H9 (cell line): Measurements from ENCODE around the gene STOML3. TPM values are rescaled to one million over a fixed set of nuclear protein-coding genes. Genes with fewer than 3 reads are reported as not detected.
A peak's percentile ranks its signal among the peaks of the same experiment; 100 is the strongest.

Experiments
- DNase-seq: peaks from one replicate; pipeline ENCODE4 v3.0.0-alpha.2; 2017
- H2AFZ ChIP-seq: one replicate; pipeline ENCODE4 v1.6.1; 2013; ENCODE audit warnings: mild to moderate bottlenecking, low read length, control low read depth, moderate library complexity
- H2AK5ac ChIP-seq: 2 replicates; pipeline ENCODE4 v1.6.1; 2013; ENCODE audit warnings: low read length, control low read depth, mixed read lengths; ENCODE audit not compliant: insufficient read length
- H2BK120ac ChIP-seq: one replicate; pipeline ENCODE4 v1.6.1; 2013; ENCODE audit warnings: low read depth, mild to moderate bottlenecking, low read length, control low read depth, inconsistent platforms; ENCODE audit not compliant: poor library complexity, severe bottlenecking
- H2BK12ac ChIP-seq: 2 replicates; pipeline ENCODE4 v1.6.1; 2013; ENCODE audit warnings: low read length, control low read depth, mixed read lengths, low read depth; ENCODE audit not compliant: insufficient read length
- H2BK15ac ChIP-seq: 2 replicates; pipeline ENCODE4 v1.6.1; 2013; ENCODE audit warnings: low read depth, low read length, control low read depth
- H2BK20ac ChIP-seq: one replicate; pipeline ENCODE4 v1.6.1; 2013; ENCODE audit warnings: low read depth, mild to moderate bottlenecking, low read length, control low read depth, inconsistent platforms; ENCODE audit not compliant: poor library complexity, severe bottlenecking
- H2BK5ac ChIP-seq: 2 replicates; pipeline ENCODE4 v1.6.1; 2013; ENCODE audit warnings: low read length, control low read depth, mixed read lengths; ENCODE audit not compliant: insufficient read length
- H3K14ac ChIP-seq: 2 replicates; pipeline ENCODE4 v1.6.1; 2013; ENCODE audit warnings: low read length, control low read depth; ENCODE audit not compliant: insufficient read depth
- H3K18ac ChIP-seq: 2 replicates; pipeline ENCODE4 v1.6.1; 2013; ENCODE audit warnings: low read depth, mild to moderate bottlenecking, mixed read lengths, low read length, control low read depth; ENCODE audit not compliant: insufficient read length
- H3K23ac ChIP-seq: 2 replicates; pipeline ENCODE4 v1.6.1; 2013; ENCODE audit warnings: low read length, control low read depth, mixed read lengths, low read depth; ENCODE audit not compliant: insufficient read length
- H3K23me2 ChIP-seq: 2 replicates; pipeline ENCODE4 v1.6.1; 2013; ENCODE audit warnings: low read depth, mild to moderate bottlenecking, mixed read lengths, low read length, control low read depth; ENCODE audit not compliant: insufficient read length, poor library complexity, severe bottlenecking
- H3K27ac ChIP-seq: 2 replicates; pipeline ENCODE4 v1.5.1; 2013; ENCODE audit warnings: low read length, control low read depth, mixed read lengths, low read depth; ENCODE audit not compliant: insufficient read length
- H3K27me3 ChIP-seq: 2 replicates; pipeline ENCODE4 v1.6.1; 2013; ENCODE audit warnings: low read length, control low read depth, inconsistent platforms; ENCODE audit not compliant: insufficient read depth
- H3K4ac ChIP-seq: 2 replicates; pipeline ENCODE4 v1.6.1; 2013; ENCODE audit warnings: low read depth, mild to moderate bottlenecking, control low read depth, inconsistent platforms, low read length, moderate library complexity
- H3K4me1 ChIP-seq: 2 replicates; pipeline ENCODE4 v1.6.1; 2013; ENCODE audit warnings: low read length, control low read depth, inconsistent platforms; ENCODE audit not compliant: insufficient read depth
- H3K4me2 ChIP-seq: 2 replicates; pipeline ENCODE4 v1.6.1; 2013; ENCODE audit warnings: low read length, control low read depth, mixed read lengths; ENCODE audit not compliant: insufficient read length, insufficient read depth
- H3K56ac ChIP-seq: 2 replicates; pipeline ENCODE4 v1.6.1; 2013; ENCODE audit warnings: low read depth, mild to moderate bottlenecking, mixed read lengths, low read length, control low read depth; ENCODE audit not compliant: insufficient read length
- H3K79me1 ChIP-seq: 2 replicates; pipeline ENCODE4 v1.6.1; 2013; ENCODE audit warnings: low read depth, mild to moderate bottlenecking, moderate library complexity, low read length, control low read depth, inconsistent platforms; ENCODE audit not compliant: insufficient read depth, poor library complexity, severe bottlenecking
- H3K79me2 ChIP-seq: 2 replicates; pipeline ENCODE4 v1.6.1; 2013; ENCODE audit warnings: low read length, control low read depth, inconsistent platforms; ENCODE audit not compliant: insufficient read depth
- H3K9ac ChIP-seq: 2 replicates; pipeline ENCODE4 v1.6.1; 2013; ENCODE audit warnings: low read length, control low read depth, mixed read lengths; ENCODE audit not compliant: insufficient read length; ENCODE audit errors: extremely low read depth
- H3K9me3 ChIP-seq: one replicate; pipeline ENCODE4 v1.6.1; 2013; ENCODE audit warnings: low read depth, low read length, inconsistent platforms; ENCODE audit not compliant: control insufficient read depth
- H3T11ph ChIP-seq: one replicate; pipeline ENCODE4 v1.6.1; 2013; ENCODE audit warnings: mild to moderate bottlenecking, low read length, control low read depth, inconsistent platforms
- H4K20me1 ChIP-seq: one replicate; pipeline ENCODE4 v1.6.1; 2013; ENCODE audit not compliant: control insufficient read depth, insufficient read length, insufficient read depth
- H4K5ac ChIP-seq: 2 replicates; pipeline ENCODE4 v1.6.1; 2013; ENCODE audit warnings: low read depth, mild to moderate bottlenecking, mixed read lengths, low read length, control low read depth; ENCODE audit not compliant: insufficient read length
- H4K8ac ChIP-seq: replicated peaks from 2 replicates; pipeline ENCODE4 v1.6.1; 2013; ENCODE audit warnings: low read length, control low read depth, mixed read lengths, low read depth; ENCODE audit not compliant: insufficient read length
- H4K91ac ChIP-seq: 2 replicates; pipeline ENCODE4 v1.6.1; 2013; ENCODE audit warnings: low read depth, mild to moderate bottlenecking, moderate library complexity, mixed read lengths, low read length, control low read depth; ENCODE audit not compliant: insufficient read length
- H3K27ac Mint-ChIP-seq, 3 experiments: 2 replicates in 2 of 3; 3 replicates in 1 of 3; pipeline ENCODE4 v1.8.0; 2020 to 2021; ENCODE audit warnings: mixed read lengths in 3 of 3, mild to moderate bottlenecking in 1 of 3, moderate library complexity in 1 of 3
- H3K27me3 Mint-ChIP-seq: 2 replicates; pipeline ENCODE4 v1.8.0; 2021; ENCODE audit warnings: low read depth, mild to moderate bottlenecking, moderate library complexity, mixed read lengths
- H3K36me3 Mint-ChIP-seq, 3 experiments: 2 replicates in 2 of 3; 3 replicates in 1 of 3; pipeline ENCODE4 v1.8.0; 2020 to 2021; ENCODE audit warnings: low read depth in 3 of 3, mixed read lengths in 3 of 3; ENCODE audit not compliant: insufficient read depth in 1 of 3
- H3K4me1 Mint-ChIP-seq, 2 experiments: 2 replicates each; pipeline ENCODE4 v1.8.0; 2020; ENCODE audit warnings: mixed read lengths in 2 of 2
- H3K4me3 Mint-ChIP-seq, 2 experiments: 2 replicates in 1 of 2; 3 replicates in 1 of 2; pipeline ENCODE4 v1.8.0; 2020 to 2021; ENCODE audit warnings: mild to moderate bottlenecking in 2 of 2, mixed read lengths in 2 of 2, moderate library complexity in 1 of 2
- H3K9me3 Mint-ChIP-seq, 2 experiments: 2 replicates in 1 of 2; 3 replicates in 1 of 2; pipeline ENCODE4 v1.8.0; 2020; ENCODE audit warnings: mild to moderate bottlenecking in 2 of 2, mixed read lengths in 2 of 2, moderate library complexity in 1 of 2
- CTCF ChIP-seq: fragments of 200-600 bp; sonication (generic); conservative IDR thresholded peaks from 3 replicates; pipeline ENCODE4 v1.8.0; 2021; ENCODE audit warnings: antibody characterized with exemption, mild to moderate bottlenecking
- WGBS: extraction: QIAGEN DNeasy Blood & Tissue Kit; methylation state at CpG from one replicate; pipeline ENCODE4 v1.1.7; 2013; ENCODE audit warnings: missing lambda C conversion rate, low lambda C conversion rate, mixed read lengths; ENCODE audit not compliant: insufficient read length; ENCODE audit errors: extremely low coverage; 5-methylcytosine and 5-hydroxymethylcytosine counted together
- total RNA-seq: library from RNA; stranded (reverse); gene quantifications from 2 replicates; pipeline ENCODE4 v1.2.1, GENCODE V29; 2021

STOML3 gene
- total RNA-seq, 1 experiment from 2014 or later, result not detected

GRCh38 chr13:39032150-39032549, 41.5 kb upstream of the STOML3 start:
- H2BK120ac ChIP-seq, result no peak overlapping the region
- peak overlapping the region; percentile 10 to 35 (median 13); a peak in 4 of 7 replicates for H3K27ac Mint-ChIP-seq
- H3K27me3 Mint-ChIP-seq, result no peaks in the 10 kb centered on the region
- no peak overlapping the region for H2BK15ac ChIP-seq
- H2BK5ac ChIP-seq, result no peak overlapping the region
- no peak overlapping the region for H3K18ac ChIP-seq
- peaks cover 6% of the 10 kb centered on the region for H3K79me1 ChIP-seq
- no peak overlapping the region for H3K14ac ChIP-seq
- no peak overlapping the region for H2BK20ac ChIP-seq
- no peak overlapping the region for H3K23ac ChIP-seq
- peaks cover 28 to 36% of the 10 kb centered on the region in 2 experiments for H3K4me1 Mint-ChIP-seq
- peaks cover 12 to 33% (median 32%) of the 10 kb centered on the region in 3 experiments for H3K36me3 Mint-ChIP-seq
- H3K79me2 ChIP-seq, result peaks cover 38% of the 10 kb centered on the region
- H2AFZ ChIP-seq, result no peak overlapping the region
- no peak overlapping the region for H4K91ac ChIP-seq
- H3K27ac ChIP-seq, result no peak overlapping the region
- H3K23me2 ChIP-seq, result peaks cover 4% of the 10 kb centered on the region
- DNase-seq, result no peak
- no peaks in the 10 kb centered on the region for H3K27me3 ChIP-seq
- no peak overlapping the region for H3K56ac ChIP-seq
- no peak overlapping the region for H3K4ac ChIP-seq
- no peak overlapping the region for H2AK5ac ChIP-seq
- H3K4me2 ChIP-seq, result no peak overlapping the region
- no peak overlapping the region for H3K4me3 Mint-ChIP-seq
- no peaks in the 10 kb centered on the region for H3K9me3 ChIP-seq
- H3T11ph ChIP-seq, result no peak overlapping the region
- H3K9me3 Mint-ChIP-seq, result no peaks in the 10 kb centered on the region
- WGBS, result no CpG with 5 or more reads among the region's 1 CpG
- H4K8ac ChIP-seq, result no peak overlapping the region
- no peak overlapping the region for H3K9ac ChIP-seq
- no peaks in the 10 kb centered on the region for H4K20me1 ChIP-seq
- no peaks in the 10 kb centered on the region; the same call in 1 of the 2 replicates for H3K4me1 ChIP-seq
- TF ChIP-seq CTCF, result no peak
- H2BK12ac ChIP-seq, result no peak overlapping the region
- H4K5ac ChIP-seq, result no peak overlapping the region
